ENCODE measurements around the gene PLCH1.

- TF ChIP-seq YY1 (IDR thresholded peaks at IDR 0.05) (no peak), EGR1 (IDR thresholded peaks at IDR 0.05; ENCODE audit: low read depth in 2 of 2) (no peak)
- TF ChIP-seq, protein P1, sequence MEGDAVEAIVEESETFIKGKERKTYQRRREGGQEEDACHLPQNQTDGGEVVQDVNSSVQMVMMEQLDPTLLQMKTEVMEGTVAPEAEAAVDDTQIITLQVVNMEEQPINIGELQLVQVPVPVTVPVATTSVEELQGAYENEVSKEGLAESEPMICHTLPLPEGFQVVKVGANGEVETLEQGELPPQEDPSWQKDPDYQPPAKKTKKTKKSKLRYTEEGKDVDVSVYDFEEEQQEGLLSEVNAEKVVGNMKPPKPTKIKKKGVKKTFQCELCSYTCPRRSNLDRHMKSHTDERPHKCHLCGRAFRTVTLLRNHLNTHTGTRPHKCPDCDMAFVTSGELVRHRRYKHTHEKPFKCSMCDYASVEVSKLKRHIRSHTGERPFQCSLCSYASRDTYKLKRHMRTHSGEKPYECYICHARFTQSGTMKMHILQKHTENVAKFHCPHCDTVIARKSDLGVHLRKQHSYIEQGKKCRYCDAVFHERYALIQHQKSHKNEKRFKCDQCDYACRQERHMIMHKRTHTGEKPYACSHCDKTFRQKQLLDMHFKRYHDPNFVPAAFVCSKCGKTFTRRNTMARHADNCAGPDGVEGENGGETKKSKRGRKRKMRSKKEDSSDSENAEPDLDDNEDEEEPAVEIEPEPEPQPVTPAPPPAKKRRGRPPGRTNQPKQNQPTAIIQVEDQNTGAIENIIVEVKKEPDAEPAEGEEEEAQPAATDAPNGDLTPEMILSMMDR (IDR thresholded peaks at IDR 0.05; ENCODE audit: low read depth, low read length, missing input control), result no peak
- TF ChIP-seq, protein P2, sequence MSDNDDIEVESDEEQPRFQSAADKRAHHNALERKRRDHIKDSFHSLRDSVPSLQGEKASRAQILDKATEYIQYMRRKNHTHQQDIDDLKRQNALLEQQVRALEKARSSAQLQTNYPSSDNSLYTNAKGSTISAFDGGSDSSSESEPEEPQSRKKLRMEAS (IDR thresholded peaks at IDR 0.05), result no peak
Measured at GRCh38 chr3:155519078-155519477, 225.8 kb downstream of the PLCH1 start.
